ENCODE measurements around the gene PRR36.

The PRR36 gene

DNA sequence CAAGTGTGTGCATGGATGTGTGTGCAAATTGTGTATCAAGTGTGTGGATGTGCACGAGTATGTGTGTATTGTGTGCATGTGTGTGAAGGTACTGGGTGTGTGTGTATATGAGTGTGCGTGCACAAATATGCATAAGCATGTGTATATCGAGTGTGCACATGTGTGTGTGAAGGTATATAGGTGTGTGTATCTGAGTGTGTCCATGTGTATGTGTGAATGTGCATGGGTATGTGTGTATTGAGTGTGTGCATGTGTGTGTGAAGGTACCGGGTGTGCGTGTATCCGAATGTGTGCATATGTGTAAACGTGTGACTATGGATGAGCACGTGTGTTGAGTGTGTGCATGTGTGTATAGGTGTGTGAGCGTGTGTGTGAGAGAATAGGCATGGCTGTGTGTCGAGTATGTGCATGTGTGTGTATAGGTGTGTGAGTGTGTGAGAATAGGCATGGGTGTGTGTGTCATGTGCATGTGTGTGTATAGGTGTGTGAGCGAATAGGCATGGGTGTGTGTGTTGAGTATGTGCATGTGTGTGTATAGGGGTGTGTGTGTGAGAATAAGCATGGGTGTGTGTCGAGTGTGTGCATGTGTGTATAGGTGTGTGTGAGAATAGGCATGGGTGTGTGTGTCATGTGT is 31.4 kb downstream of the PRR36 start:
- no peak for DNase-seq

DNA sequence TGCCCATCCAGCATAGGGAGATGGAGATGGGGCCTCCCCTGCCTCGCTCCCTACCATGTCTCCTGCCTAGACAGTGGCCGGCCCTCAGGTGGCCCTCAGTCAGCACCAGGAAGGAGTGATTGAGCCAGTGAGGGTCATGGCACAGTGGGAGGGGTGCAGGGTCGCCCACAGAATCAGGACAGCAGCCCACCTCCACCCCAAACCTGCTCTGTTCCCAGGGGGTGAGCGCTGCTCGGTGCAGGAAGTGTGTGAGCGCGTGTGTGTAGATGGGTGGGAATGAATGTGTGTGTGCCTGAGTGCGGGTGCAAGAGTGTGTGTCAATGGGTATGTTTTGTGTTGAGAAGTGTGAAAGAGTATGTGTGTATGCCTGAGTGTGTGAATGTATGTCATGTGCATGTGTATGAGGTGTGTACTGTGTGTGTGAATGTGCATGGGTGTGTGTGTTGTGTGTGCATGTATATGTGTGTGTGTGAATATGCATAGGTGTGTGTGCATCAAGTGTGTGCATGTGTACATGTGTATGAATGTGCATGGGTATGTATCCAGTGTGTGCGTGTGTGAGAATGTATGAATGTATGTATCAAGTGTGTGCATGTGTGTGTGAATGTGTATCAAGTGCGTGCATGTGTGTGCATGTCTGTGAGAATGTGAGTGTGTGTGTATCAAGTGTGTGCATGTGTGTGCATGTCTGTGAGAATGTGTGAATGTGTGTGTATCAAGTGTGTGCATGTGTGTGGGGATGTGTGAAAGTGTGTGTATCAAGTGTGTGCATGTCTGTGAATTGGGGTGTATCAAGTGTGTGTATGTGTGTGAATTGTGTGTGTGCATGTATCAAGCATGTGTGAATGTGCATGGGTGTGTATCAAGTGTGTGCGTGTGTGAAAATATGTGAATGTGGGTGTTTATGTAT is 32.2 kb downstream of the PRR36 start:
- no peak for DNase-seq

DNA sequence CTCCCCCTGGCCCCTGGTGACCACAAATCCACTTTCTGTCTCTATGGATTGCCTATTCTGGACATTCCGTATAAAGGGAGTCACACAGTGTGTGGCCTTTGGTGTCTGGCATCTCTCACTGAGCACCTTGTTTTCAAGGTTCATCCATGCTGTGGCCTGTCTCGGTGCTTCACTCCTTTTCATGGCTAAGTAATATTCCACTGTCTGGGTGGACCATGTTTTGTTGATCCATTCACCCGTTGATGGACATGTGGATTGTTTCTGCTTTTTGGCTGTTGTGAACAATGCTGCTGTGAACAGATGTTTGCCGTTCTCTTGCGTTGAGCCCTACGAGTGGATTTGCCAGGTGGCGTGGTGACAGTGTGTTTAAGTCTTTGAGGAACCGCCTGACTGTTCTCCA is 33.6 kb downstream of the PRR36 start:
- DNase-seq: no peak

DNA sequence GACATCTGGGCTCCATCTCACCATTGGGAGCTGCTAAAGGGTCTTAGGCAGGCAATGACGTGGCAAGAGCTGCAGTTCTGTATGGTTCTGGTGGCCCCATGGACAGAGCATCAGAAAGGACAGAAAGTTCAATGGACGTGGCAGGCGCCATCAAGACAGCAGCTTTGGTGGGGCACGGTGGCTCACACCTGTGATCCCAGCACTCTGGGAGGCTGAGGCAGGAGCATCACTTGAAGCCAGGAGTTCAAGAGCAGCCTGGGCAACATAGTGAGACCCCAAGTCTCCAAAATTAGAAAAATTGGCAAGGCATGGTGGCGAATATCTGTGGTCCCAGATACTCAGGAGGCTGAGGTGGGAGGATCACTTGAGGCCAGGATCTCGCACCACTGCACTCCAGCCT is 34.7 kb downstream of the PRR36 start:
- no peak for DNase-seq

DNA sequence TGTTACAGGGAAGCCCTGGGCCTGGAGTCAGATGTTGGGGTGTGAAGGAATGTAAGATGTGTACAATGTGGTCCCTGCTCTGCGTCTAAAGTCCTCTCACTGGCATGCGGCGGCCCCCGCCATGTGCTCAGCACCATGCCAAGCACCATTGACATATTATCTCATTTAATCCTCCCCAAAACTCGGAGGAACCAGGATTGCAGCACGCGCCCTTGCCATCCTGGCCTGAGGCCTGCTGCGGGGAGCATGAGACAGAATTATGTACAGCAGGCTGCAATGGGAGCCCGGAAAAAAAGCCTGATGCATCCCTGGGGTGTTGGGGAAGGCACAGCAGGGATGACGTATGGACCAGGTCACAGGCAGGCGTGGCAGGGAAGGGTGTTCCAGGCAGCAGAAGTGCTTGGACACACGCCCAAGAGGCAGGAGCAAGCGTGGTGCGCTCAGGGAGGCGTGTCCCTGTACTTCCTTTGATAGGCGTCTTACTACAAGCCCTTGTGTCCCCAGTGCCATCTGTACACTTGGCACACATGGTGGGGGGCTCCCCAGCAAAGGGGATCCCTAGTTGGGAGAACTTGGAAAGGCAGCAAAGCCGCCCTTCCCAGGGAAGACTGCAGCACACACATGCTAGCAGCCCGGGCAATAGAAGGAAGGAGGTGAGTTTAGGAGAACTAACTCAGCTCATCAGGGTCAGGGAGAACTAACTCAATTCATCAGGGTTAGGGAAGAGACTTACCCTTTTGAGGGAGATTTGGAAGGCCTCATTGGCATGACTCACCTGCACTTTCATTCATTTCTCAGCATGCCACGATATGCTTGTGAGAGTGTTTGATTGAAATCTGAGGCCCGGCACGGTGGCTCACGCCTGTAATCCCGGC is 40.7 kb downstream of the PRR36 start:
- DNase-seq: no peak

DNA sequence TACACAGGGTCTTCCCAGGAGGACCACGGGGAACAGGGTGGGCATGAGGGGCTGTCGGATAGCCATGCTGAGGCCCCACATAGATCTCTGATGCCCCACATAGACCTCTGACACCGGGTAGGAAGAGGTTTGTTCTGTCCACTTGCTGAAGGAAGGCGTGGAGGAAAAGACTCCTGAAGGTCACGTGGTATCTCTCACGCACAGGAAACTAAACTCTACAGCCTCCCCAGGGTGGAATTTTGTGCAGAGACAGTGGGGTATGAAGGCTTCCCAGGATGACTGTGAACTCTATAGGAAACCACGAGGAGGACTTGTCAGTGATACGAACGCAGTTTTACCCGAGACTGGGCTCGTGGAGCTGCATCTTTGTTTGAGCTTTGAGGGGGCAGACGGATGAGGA is 41.4 kb downstream of the PRR36 start:
- no peak for DNase-seq

DNA sequence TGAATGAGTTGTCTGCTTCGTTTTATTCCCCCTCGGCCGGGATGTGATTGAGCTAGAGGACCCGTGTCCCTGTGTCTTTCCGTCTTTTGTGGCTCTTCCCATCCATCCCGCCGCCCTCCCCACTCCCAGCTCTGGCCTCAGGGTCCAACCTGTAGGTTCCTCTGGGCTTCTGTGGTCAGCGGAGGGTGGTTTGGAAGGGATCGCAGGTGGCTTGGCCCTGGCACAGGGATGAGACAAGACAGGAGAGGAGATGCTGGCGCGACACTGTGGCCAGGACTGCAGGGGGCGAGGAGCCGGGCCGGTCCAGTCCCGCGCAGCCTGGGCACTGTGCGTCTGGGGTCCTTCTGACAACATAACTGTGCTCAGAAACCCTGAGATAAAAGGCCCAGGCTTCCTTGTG is 42.2 kb downstream of the PRR36 start:
- no peak for DNase-seq

DNA sequence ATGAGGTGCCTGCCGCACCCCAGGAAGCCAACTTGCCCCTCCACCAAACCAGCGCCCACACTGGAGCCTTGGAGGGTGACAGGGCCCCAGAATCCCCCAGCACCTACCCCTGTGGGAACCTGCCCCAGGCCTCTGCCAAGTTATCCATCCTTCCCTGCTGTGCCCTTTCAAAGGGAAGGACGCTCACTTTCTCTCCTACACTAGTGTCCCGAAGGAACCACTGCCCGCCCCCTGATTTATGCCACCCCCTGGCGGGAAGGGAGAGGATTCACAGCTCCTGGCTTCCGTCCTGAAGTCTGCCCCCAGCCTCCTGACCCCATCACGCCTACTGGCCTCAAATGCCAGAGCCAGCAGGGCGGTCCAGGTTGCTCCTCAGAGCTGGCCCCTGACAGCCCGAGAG is 42.7 kb downstream of the PRR36 start:
- DNase-seq: no peak

DNA sequence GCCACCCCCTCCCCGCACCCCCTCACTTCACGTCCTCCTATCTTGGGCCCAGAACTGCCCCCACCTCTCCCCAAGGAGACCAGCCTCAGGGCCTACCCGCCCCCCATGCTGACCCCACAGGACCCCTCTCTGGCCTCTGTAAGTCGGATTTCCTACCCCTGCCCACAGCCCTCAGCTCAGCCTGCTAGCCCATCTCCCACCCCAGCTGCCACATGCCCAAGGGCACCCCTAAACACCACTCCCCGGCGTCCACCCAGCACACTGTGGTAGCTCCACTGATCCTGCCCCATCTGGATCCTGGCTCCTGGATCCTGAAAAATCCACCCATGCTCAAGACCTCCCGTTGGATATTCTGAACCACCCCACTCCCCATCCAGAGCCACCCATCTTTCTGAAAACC is 43.4 kb downstream of the PRR36 start:
- DNase-seq: no peak

DNA sequence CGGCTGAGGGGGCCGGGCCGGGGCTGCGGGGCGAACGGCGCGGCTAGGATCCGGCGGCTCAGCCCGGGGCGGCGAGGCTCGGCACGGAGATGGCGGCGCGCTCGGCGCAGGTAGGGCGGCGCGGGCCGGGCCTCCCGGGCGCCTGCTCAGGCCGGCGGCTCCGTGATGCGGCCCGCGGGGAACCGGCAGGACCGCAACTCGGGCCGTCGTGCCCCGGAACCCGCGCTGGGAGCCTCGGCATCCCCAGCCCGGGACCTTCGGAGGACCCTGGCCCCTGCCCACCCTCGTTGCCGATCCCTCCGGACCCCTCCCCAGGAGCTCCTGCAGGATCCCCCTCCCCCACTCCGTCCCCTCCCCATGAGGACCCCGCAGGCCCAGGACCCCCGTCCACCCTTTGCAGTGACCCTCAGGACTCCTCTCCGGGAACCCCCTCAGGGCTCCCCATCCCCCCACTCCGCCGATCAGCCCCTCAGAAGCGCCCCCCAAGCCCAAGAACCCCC is 43.9 kb downstream of the PRR36 start:
- no peak for DNase-seq

DNA sequence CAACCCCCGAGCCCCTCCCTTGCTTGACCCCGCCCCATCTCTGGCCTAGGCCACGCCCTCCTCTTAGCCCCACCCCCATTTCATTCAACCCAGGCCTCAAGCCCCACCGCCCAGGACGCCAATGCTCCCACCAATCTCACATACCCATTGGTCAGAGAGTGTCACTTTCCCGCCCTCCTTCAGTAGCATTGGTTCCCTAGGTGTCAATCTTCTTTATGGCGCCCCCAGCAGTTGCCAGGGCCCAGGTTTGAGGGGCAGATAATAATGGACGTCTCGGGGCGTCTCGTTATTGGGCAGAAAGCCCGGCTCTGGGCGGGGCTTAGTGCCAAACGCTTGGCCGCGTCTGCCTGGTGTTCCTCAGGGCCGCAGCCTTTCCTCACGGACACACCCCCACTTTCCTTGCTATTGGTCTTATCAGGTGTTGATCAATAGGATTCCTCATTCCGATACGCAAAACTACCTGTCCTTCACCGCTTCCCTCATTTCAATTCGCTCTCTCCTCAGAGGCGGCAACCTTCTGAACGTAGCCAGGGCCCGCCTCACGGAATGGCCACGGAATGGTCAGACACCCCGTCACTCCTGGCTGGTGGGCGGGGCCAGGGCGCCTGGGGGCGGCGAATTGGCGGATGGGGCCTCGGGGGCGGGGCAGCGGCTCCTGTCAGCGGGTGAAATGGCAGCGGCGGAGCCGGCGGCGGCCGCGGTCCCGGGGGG is 44.5 kb downstream of the PRR36 start, which contains the start of gene EVI5L:
TSS of gene EVI5L (plus strand) at position 658 of the 711 bp plus-strand sequence. CDS start 16,325 bp downstream, outside the sequence.
- peak; percentile 99 for DNase-seq

DNA sequence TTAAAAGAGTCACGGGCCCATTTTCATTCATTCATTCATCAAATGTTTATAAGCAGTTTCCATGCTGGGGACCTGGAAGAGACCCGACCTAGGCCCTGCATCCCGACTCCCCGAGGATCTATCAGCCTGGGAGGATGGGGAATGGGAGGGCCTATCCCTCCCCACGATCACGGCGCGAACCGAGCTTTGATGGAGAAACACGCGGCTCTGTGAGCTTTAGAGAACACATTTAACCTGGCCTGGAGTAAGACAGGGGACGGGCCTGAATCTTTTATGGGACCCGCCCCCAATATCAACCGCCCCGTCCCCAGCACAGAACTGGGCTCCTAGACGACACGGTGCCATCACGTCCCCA is 45.0 kb downstream of the PRR36 start:
- no peak for DNase-seq

DNA sequence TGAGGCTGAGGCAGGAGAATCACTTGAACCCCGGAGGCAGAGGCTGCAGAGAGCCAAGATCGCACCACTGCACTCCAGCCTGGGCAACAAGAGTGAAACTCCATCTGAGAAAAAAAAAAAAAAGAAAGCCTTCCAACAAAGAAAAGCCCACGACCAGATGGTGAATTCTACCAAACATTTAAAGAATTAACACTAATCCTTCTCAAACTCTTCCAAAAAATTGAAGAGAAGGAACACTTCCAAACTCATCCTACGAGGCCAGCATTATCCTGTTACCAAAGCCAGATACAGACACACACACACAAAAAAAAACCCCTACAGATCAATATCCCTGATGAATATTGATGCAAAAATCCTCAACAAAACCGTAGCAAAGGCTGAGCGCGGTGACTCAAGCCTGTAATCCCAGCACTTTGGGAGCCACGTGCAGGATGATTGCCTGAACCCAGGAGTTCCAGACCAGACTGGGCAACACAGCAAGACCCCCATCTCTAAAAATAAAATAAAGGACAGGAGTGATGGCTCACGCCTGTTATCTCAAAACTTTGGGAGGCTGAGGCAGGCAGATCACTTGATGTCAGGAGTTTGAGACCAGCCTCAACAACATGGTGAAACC is 50.4 kb downstream of the PRR36 start:
- DNase-seq: no peak

DNA sequence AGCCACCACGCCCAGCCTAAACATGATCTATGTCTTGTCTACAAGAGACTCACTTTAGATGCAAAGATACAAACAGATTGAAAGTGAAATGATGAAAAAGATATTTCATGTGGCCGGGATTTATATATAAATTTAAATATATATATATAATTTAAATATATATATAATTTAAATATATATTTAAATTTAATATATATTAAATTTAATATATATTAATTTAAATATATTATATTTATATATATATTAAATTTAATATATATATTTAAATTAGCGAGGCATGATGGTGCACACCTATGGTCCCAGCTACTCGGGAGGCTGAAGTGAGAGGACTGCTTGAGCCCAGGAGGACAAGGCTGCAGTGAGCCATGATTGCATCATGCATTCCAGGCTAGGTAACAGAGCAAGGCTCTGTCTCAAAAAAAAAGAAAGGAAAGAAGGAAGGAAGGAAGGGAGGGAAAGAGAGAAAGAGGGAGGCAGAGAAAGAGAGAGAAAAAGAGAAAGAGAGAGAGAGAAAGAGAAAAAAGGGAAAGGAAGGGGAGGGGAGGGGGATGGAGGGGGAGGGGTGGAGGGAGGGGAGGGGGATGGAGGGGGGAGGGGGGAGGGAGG is 51.2 kb downstream of the PRR36 start:
- DNase-seq: no peak

DNA sequence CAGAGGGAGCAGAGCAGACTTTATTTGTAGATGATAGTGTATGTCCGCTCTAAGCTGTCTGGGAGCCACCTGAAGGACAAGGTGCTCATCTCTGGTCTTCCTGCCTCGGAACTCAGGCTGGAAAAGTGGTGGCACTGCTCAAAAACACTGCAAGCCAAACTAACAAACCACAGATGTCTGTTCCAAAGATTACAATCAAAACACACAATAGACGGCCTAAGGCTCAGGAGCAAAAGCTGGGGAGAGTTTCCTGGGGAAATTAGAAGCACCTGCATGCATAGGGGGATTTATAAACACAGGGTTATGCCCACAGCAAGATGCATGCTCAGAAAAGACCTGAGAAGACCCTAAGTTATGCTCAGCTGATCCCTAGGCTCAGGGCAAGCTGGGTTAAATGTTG is 53.6 kb downstream of the PRR36 start:
- no peak for DNase-seq

DNA sequence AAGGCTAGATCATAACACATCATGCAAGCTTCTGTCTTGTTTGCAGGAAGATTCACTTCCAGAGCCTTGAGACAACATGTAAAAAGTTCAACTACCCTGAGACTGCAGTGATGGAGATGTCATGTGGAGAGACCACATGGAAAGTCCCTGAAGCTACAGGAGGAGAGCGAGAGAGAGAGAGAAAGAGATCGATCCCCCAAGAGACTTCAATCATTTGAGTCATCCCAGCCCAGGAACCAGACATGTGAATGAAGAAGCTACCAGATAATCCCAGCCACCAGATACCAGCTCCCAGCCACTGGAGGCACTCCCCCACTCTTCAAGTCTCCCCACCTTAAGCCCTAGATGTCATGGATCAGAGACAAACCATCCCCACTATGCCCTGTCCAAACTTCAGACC is 54.9 kb downstream of the PRR36 start:
- DNase-seq: no peak

DNA sequence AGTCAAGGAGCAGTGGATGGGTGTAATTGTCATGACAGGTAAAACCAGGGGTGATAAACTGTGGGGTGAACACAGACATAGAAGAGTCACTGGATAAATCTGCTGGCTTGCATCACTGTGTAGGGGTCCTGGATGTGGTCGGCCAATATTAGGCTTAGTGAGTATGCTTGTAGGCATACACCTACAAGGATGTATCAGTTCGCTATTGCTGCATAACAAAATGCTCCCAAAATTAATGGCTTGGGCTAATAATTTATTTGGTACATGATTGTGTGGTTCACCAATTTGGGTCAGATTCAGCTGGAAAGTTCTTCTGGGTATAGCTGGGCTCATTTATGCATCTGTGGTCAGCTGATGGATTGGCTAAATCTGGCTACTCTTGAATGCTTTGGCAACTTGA is 55.4 kb downstream of the PRR36 start:
- no peak for DNase-seq

Data from stimulated activated CD4-positive, alpha-beta T cell treated with anti-CD3 and anti-CD28 coated beads, Interleukin-2, amount 100 ng/mL, for 48 hours (primary cell).